HepG2 (cell line): ENCODE measurements around the gene GGACT. TPM values are rescaled to one million over a fixed set of nuclear protein-coding genes. Genes with fewer than 3 reads are reported as not detected.
A peak's percentile ranks its signal among the peaks of the same experiment; 100 is the strongest.

ENCODE experiments used
- AFF4 ChIP-seq: sonication (generic); formaldehyde crosslinking; IDR thresholded peaks from 2 replicates; pipeline ENCODE4 v1.4.0; 2020; ENCODE audit warnings: missing genetic modification reagents
- BHLHE40 ChIP-seq: IDR thresholded peaks from 2 replicates; pipeline ENCODE4 v1.6.1; 2011; ENCODE audit warnings: low read length, improper control_type of control experiment
- BORCS8-MEF2B ChIP-seq: sonication (generic); formaldehyde crosslinking; IDR thresholded peaks from 2 replicates; pipeline ENCODE4 v1.8.0; 2022; ENCODE audit warnings: mild to moderate bottlenecking, missing genetic modification reagents
- EZH2 ChIP-seq: conservative IDR thresholded peaks from 2 replicates; pipeline ENCODE4 v1.6.1; 2012; ENCODE audit warnings: mild to moderate bottlenecking, low read depth, low read length, moderate library complexity
- HNF4G ChIP-seq, 2 experiments: sonication (generic) in 1 of 2; formaldehyde crosslinking in 1 of 2; IDR thresholded peaks; 2 replicates each; pipeline versions ENCODE4 v1.4.0 to v1.6.1; 2011 to 2020; ENCODE audit warnings: borderline replicate concordance in 2 of 2, low read depth in 2 of 2, mild to moderate bottlenecking in 2 of 2, low read length in 1 of 2, missing genetic modification reagents in 1 of 2, moderate library complexity in 1 of 2
- KLF15 ChIP-seq: sonication (generic); formaldehyde crosslinking; IDR thresholded peaks from 2 replicates; pipeline ENCODE4 v1.8.1; 2023; ENCODE audit warnings: borderline replicate concordance, mild to moderate bottlenecking, inconsistent platforms, missing genetic modification reagents, mixed read lengths
- MYNN ChIP-seq: sonication (generic); formaldehyde crosslinking; IDR thresholded peaks from 2 replicates; pipeline ENCODE4 v1.4.0; 2020; ENCODE audit warnings: mild to moderate bottlenecking, low read depth, missing genetic modification reagents
- NCOA5 ChIP-seq: sonication (generic); formaldehyde crosslinking; IDR thresholded peaks from 2 replicates; pipeline ENCODE4 v1.4.0; 2020; ENCODE audit warnings: missing genetic modification reagents
- NONO ChIP-seq, 2 experiments: fragments of 450-650 bp in 1 of 2; sonication (generic) in 1 of 2; formaldehyde crosslinking in 1 of 2; IDR thresholded peaks in 1 of 2; conservative IDR thresholded peaks in 1 of 2; 2 replicates each; pipeline versions ENCODE4 v1.6.1 to v1.8.0; 2017 to 2022; ENCODE audit warnings: mild to moderate bottlenecking in 1 of 2, missing genetic modification reagents in 1 of 2, moderate library complexity in 1 of 2
- ONECUT2 ChIP-seq: sonication (generic); formaldehyde crosslinking; IDR thresholded peaks from 2 replicates; pipeline ENCODE4 v1.4.0; 2020; ENCODE audit warnings: missing genetic modification reagents
- SMAD3 ChIP-seq: sonication (generic); formaldehyde crosslinking; IDR thresholded peaks from 2 replicates; pipeline ENCODE4 v1.4.0; 2020; ENCODE audit warnings: missing genetic modification reagents
- SP2 ChIP-seq: sonication (generic); formaldehyde crosslinking; IDR thresholded peaks from 2 replicates; pipeline ENCODE4 v1.5.1; 2020; ENCODE audit warnings: mild to moderate bottlenecking, missing genetic modification reagents
- TBP ChIP-seq: sonication (generic); formaldehyde crosslinking; IDR thresholded peaks from 2 replicates; pipeline ENCODE4 v1.5.0; 2020; ENCODE audit warnings: missing genetic modification reagents
- TCF7 ChIP-seq: sonication (generic); IDR thresholded peaks from 2 replicates; pipeline ENCODE4 v1.6.1; 2016; ENCODE audit warnings: antibody characterized with exemption, low read depth
- ZBTB14 ChIP-seq: sonication (generic); formaldehyde crosslinking; IDR thresholded peaks from 2 replicates; pipeline ENCODE4 v1.4.0; 2020; ENCODE audit warnings: missing genetic modification reagents
- ZNF329 ChIP-seq: sonication (generic); formaldehyde crosslinking; IDR thresholded peaks from 2 replicates; pipeline ENCODE4 v1.9.0; 2021; ENCODE audit warnings: low read depth, mild to moderate bottlenecking, missing genetic modification reagents
- ZNF746 ChIP-seq: sonication (generic); formaldehyde crosslinking; IDR thresholded peaks from 2 replicates; pipeline ENCODE4 v1.8.0; 2022; ENCODE audit warnings: mild to moderate bottlenecking, missing genetic modification reagents
- ZNF776 ChIP-seq: sonication (generic); formaldehyde crosslinking; IDR thresholded peaks from 2 replicates; pipeline ENCODE4 v1.4.0; 2020; ENCODE audit warnings: mild to moderate bottlenecking, missing genetic modification reagents
- ZSCAN29 ChIP-seq: sonication (generic); formaldehyde crosslinking; conservative IDR thresholded peaks from 2 replicates; pipeline ENCODE4 v1.4.0; 2020; ENCODE audit warnings: mild to moderate bottlenecking, missing genetic modification reagents
- polyA plus RNA-seq, 8 experiments: library from polyadenylated mRNA; depleted of rRNA in 3 of 8; stranded (reverse) in 7 of 8; unstranded in 1 of 8; fragments of >200 nt; fragmentation: Illumina TruSeq in 4 of 8; extraction: Trizol in 4 of 8; gene quantifications; 2 replicates each; pipeline versions ENCODE4 v1.2.1 to v1.2.3, GENCODE V29; 2011 to 2016; ENCODE audit warnings: low read depth in 4 of 8, missing spikeins in 1 of 8, mixed read lengths in 1 of 8; ENCODE audit not compliant: insufficient read depth in 1 of 8
- total RNA-seq, 5 experiments: library from RNA; depleted of rRNA; stranded (reverse); fragments of >200 nt; fragmentation: Illumina TruSeq; extraction: Trizol; gene quantifications; 2 replicates each; pipeline ENCODE4 v1.2.3, GENCODE V29; 2016; ENCODE audit warnings: low read depth in 1 of 5
- TF ChIP-seq, protein P1 (sequence below): fragments of 450-650 bp; IDR thresholded peaks from 2 replicates; pipeline ENCODE4 v1.6.1; 2016
- TF ChIP-seq, protein P2 (sequence below): sonication (generic); formaldehyde crosslinking; IDR thresholded peaks from 2 replicates; pipeline ENCODE4 v1.8.0; 2022; ENCODE audit warnings: mild to moderate bottlenecking, missing genetic modification reagents, moderate library complexity

Gene GGACT
- total and polyA plus RNA-seq, 2 of the 13 experiments (the other 11 are each of a cell fraction or from before 2014, with no cell fraction given), result 1.7 to 1.9 TPM

- TF ChIP-seq, protein P1, sequence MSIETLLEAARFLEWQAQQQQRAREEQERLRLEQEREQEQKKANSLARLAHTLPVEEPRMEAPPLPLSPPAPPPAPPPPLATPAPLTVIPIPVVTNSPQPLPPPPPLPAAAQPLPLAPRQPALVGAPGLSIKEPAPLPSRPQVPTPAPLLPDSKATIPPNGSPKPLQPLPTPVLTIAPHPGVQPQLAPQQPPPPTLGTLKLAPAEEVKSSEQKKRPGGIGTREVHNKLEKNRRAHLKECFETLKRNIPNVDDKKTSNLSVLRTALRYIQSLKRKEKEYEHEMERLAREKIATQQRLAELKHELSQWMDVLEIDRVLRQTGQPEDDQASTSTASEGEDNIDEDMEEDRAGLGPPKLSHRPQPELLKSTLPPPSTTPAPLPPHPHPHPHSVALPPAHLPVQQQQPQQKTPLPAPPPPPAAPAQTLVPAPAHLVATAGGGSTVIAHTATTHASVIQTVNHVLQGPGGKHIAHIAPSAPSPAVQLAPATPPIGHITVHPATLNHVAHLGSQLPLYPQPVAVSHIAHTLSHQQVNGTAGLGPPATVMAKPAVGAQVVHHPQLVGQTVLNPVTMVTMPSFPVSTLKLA, result no peak
- no peak for TF ChIP-seq MYNN (CRISPR knock-in tag)
- no peak for TF ChIP-seq TBP
- no peak for TF ChIP-seq BORCS8-MEF2B (CRISPR knock-in tag)
- no peak for TF ChIP-seq ONECUT2 (CRISPR knock-in tag)
- TF ChIP-seq NCOA5 (CRISPR knock-in tag), result no peak
- TF ChIP-seq SP2, result no peak
- no peak for TF ChIP-seq ZNF746 (CRISPR knock-in tag)
- TF ChIP-seq KLF15, result no peak
- TF ChIP-seq ZNF329 (CRISPR knock-in tag), result no peak
- no peak for TF ChIP-seq ZNF776 (CRISPR knock-in tag)
- no peak for TF ChIP-seq EZH2
- TF ChIP-seq ZBTB14 (CRISPR knock-in tag), result no peak
- no peak for TF ChIP-seq NONO (IDR thresholded peaks at IDR 0.05)
- no peak for TF ChIP-seq NONO (CRISPR knock-in tag; conservative IDR thresholded peaks at IDR 0.05)
- no peak for TF ChIP-seq AFF4 (CRISPR knock-in tag)
- no peak for TF ChIP-seq TCF7
- TF ChIP-seq ZSCAN29, result no peak
- TF ChIP-seq, protein P2, sequence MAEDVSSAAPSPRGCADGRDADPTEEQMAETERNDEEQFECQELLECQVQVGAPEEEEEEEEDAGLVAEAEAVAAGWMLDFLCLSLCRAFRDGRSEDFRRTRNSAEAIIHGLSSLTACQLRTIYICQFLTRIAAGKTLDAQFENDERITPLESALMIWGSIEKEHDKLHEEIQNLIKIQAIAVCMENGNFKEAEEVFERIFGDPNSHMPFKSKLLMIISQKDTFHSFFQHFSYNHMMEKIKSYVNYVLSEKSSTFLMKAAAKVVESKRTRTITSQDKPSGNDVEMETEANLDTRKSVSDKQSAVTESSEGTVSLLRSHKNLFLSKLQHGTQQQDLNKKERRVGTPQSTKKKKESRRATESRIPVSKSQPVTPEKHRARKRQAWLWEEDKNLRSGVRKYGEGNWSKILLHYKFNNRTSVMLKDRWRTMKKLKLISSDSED (CRISPR knock-in tag), result no peak
- TF ChIP-seq BHLHE40, result no peak
- TF ChIP-seq HNF4G (IDR thresholded peaks at IDR 0.05; ENCODE audit: borderline replicate concordance, low read depth, low read length), result 0 out of 2 replicates have a peak, but pooled peaks have one; percentile 18
- no peak for TF ChIP-seq HNF4G (CRISPR knock-in tag; IDR thresholded peaks at IDR 0.05; ENCODE audit: borderline replicate concordance, low read depth)
- TF ChIP-seq SMAD3 (CRISPR knock-in tag), result no peak
These were observed 71.5 kb downstream of the GGACT start (continued) for GRCh38 chr13:100517135-100517534.
